Measurements from ENCODE around the gene RAB29. TPM values are rescaled to one million over a fixed set of nuclear protein-coding genes. Genes with fewer than 3 reads are reported as not detected.

Gene RAB29
- total and polyA plus RNA-seq, 9 of the 15 experiments (the other 6 are each of a cell fraction or from before 2014, with no cell fraction given) = 6.3 to 17.6 (median 8.0) TPM

DNA sequence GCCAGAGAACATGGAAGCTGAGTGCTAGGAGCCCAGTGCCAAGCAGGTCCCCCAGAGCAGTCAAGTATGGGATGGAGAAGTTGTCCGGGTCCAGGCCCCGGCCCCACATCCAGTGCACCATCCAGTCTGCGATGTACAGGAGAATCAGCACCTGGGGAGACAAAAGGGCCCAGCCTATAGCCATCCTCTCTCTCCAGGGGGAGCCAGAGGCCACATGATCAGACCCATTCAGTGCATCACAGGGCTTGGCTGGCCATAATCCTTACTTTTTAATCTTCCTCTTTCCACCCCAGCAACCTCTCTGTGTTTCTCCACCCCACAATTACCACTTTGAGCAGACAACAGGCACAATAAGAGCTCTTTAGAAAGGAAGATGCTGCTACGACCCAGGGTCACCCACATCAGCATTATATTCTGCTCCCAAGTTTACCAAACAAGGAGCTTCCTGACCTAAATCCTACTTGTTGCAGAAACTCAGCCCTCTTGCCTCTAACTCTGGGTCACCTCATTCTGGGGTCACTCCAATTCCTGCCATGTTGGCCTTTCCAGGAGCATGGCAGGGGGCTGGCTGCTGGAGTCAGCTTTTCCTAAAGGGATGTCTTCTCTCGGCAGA is 16.4 kb upstream of the RAB29 start (continued):
- TF ChIP-seq, protein P1, sequence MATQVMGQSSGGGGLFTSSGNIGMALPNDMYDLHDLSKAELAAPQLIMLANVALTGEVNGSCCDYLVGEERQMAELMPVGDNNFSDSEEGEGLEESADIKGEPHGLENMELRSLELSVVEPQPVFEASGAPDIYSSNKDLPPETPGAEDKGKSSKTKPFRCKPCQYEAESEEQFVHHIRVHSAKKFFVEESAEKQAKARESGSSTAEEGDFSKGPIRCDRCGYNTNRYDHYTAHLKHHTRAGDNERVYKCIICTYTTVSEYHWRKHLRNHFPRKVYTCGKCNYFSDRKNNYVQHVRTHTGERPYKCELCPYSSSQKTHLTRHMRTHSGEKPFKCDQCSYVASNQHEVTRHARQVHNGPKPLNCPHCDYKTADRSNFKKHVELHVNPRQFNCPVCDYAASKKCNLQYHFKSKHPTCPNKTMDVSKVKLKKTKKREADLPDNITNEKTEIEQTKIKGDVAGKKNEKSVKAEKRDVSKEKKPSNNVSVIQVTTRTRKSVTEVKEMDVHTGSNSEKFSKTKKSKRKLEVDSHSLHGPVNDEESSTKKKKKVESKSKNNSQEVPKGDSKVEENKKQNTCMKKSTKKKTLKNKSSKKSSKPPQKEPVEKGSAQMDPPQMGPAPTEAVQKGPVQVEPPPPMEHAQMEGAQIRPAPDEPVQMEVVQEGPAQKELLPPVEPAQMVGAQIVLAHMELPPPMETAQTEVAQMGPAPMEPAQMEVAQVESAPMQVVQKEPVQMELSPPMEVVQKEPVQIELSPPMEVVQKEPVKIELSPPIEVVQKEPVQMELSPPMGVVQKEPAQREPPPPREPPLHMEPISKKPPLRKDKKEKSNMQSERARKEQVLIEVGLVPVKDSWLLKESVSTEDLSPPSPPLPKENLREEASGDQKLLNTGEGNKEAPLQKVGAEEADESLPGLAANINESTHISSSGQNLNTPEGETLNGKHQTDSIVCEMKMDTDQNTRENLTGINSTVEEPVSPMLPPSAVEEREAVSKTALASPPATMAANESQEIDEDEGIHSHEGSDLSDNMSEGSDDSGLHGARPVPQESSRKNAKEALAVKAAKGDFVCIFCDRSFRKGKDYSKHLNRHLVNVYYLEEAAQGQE (IDR thresholded peaks at IDR 0.05; ENCODE audit: borderline replicate concordance) = peak; percentile 91
- TF ChIP-seq, protein P1 (CRISPR knock-in tag; IDR thresholded peaks at IDR 0.05; ENCODE audit: low read depth) = no peak
- TF ChIP-seq ZNF354B (CRISPR knock-in tag; IDR thresholded peaks at IDR 0.05) (no peak), DMBX1 (CRISPR knock-in tag; IDR thresholded peaks at IDR 0.05; ENCODE audit: borderline replicate concordance) (no peak), NCOA4 (IDR thresholded peaks at IDR 0.05; ENCODE audit: partially characterized antibody) (no peak), CTBP1 (IDR thresholded peaks at IDR 0.05; ENCODE audit: borderline replicate concordance) (peak; percentile 68; the same call in 1 of the 2 replicates), SNIP1 (IDR thresholded peaks at IDR 0.05; ENCODE audit: low read depth) (no peak), RCOR1 (IDR thresholded peaks at IDR 0.05; ENCODE audit: borderline replicate concordance in 1 of 2, low read depth in 2 of 2, low read length in 2 of 2) (peak; percentile 19 to 87; a peak in 2 of 4 replicates), PCBP2 (IDR thresholded peaks at IDR 0.05; ENCODE audit: low read depth, low read length, poor library complexity, severe bottlenecking) (no peak), MCM7 (IDR thresholded peaks at IDR 0.05) (no peak), ZC3H11A (IDR thresholded peaks at IDR 0.05; ENCODE audit: low read depth, low read length) (0 out of 2 replicates have a peak, but pooled peaks have one; percentile 36)
- TF ChIP-seq, protein P2, sequence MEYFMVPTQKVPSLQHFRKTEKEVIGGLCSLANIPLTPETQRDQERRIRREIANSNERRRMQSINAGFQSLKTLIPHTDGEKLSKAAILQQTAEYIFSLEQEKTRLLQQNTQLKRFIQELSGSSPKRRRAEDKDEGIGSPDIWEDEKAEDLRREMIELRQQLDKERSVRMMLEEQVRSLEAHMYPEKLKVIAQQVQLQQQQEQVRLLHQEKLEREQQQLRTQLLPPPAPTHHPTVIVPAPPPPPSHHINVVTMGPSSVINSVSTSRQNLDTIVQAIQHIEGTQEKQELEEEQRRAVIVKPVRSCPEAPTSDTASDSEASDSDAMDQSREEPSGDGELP (CRISPR knock-in tag; IDR thresholded peaks at IDR 0.05; ENCODE audit: borderline replicate concordance) = peak; percentile 30; the same call in 1 of the 2 replicates
- TF ChIP-seq, protein P3, sequence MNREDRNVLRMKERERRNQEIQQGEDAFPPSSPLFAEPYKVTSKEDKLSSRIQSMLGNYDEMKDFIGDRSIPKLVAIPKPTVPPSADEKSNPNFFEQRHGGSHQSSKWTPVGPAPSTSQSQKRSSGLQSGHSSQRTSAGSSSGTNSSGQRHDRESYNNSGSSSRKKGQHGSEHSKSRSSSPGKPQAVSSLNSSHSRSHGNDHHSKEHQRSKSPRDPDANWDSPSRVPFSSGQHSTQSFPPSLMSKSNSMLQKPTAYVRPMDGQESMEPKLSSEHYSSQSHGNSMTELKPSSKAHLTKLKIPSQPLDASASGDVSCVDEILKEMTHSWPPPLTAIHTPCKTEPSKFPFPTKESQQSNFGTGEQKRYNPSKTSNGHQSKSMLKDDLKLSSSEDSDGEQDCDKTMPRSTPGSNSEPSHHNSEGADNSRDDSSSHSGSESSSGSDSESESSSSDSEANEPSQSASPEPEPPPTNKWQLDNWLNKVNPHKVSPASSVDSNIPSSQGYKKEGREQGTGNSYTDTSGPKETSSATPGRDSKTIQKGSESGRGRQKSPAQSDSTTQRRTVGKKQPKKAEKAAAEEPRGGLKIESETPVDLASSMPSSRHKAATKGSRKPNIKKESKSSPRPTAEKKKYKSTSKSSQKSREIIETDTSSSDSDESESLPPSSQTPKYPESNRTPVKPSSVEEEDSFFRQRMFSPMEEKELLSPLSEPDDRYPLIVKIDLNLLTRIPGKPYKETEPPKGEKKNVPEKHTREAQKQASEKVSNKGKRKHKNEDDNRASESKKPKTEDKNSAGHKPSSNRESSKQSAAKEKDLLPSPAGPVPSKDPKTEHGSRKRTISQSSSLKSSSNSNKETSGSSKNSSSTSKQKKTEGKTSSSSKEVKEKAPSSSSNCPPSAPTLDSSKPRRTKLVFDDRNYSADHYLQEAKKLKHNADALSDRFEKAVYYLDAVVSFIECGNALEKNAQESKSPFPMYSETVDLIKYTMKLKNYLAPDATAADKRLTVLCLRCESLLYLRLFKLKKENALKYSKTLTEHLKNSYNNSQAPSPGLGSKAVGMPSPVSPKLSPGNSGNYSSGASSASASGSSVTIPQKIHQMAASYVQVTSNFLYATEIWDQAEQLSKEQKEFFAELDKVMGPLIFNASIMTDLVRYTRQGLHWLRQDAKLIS (CRISPR knock-in tag; IDR thresholded peaks at IDR 0.05) = no peak
- TF ChIP-seq, protein P4, sequence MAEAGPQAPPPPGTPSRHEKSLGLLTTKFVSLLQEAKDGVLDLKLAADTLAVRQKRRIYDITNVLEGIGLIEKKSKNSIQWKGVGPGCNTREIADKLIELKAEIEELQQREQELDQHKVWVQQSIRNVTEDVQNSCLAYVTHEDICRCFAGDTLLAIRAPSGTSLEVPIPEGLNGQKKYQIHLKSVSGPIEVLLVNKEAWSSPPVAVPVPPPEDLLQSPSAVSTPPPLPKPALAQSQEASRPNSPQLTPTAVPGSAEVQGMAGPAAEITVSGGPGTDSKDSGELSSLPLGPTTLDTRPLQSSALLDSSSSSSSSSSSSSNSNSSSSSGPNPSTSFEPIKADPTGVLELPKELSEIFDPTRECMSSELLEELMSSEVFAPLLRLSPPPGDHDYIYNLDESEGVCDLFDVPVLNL (CRISPR knock-in tag; IDR thresholded peaks at IDR 0.05; ENCODE audit: low read depth) = no peak

Measured in K562 (cell line).